Measurements from ENCODE around the gene INO80E.
"Not testable (repeated sequence)": the region's sequence is repeated elsewhere in the genome, so short reads cannot be mapped to it uniquely, and the experiment has no call there.

Gene INO80E

GRCh38 chr16:30016555-30017276 is 20.7 kb downstream of the INO80E start:
- no peaks in the 10 kb centered on the region for H3K9me2 ChIP-seq (replicated peaks; ENCODE audit: low read depth, low read length)
- TF ChIP-seq CTCF (conservative IDR thresholded peaks at IDR 0.05; ENCODE audit: low read length) = no peak
- TF ChIP-seq EZH2phosphoT487 (IDR thresholded peaks at IDR 0.05; ENCODE audit: borderline replicate concordance) = no peak
- H3K4me2 ChIP-seq (ENCODE audit: low read depth, low read length, poor library complexity, severe bottlenecking) = no peak overlapping the region
- H3K36me3 ChIP-seq (ENCODE audit: insufficient read depth, low read length) = no peaks in the 10 kb centered on the region
- H3K4me3 ChIP-seq (ENCODE audit: low read length, poor library complexity, severe bottlenecking) = no peak overlapping the region
- no peak overlapping the region for H2AFZ ChIP-seq (ENCODE audit: low read length)
- no peak overlapping the region for H3K9ac ChIP-seq (ENCODE audit: low read depth, low read length, poor library complexity, severe bottlenecking)
- H3K27me3 ChIP-seq (ENCODE audit: insufficient read depth, low read length, poor library complexity, severe bottlenecking) = no peaks in the 10 kb centered on the region
- no peaks in the 10 kb centered on the region for H3F3A ChIP-seq (ENCODE audit: low read depth)
- no peaks in the 10 kb centered on the region for H3K79me2 ChIP-seq (ENCODE audit: insufficient read depth, low read length)
- H4K20me1 ChIP-seq (ENCODE audit: insufficient read depth, low read length, poor library complexity, severe bottlenecking) = no peaks in the 10 kb centered on the region
- H3K9me3 ChIP-seq (ENCODE audit: insufficient read depth, low read depth, low read length) = no peaks in the 10 kb centered on the region
- peaks cover 4% of the 10 kb centered on the region for H3K4me1 ChIP-seq (ENCODE audit: insufficient read depth, low read length, poor library complexity, severe bottlenecking)

- Histone ChIP-seq H4K20me1 (ENCODE audit: insufficient read depth, low read length, poor library complexity, severe bottlenecking) (no peaks in the 10 kb centered on the region), H3K9me2 (replicated peaks; ENCODE audit: low read depth, low read length) (no peaks in the 10 kb centered on the region), H3K79me2 (ENCODE audit: insufficient read depth, low read length) (no peaks in the 10 kb centered on the region), H3K9me3 (ENCODE audit: insufficient read depth, low read depth, low read length) (no peaks in the 10 kb centered on the region), H3K27me3 (ENCODE audit: insufficient read depth, low read length, poor library complexity, severe bottlenecking) (no peaks in the 10 kb centered on the region), H2AFZ (ENCODE audit: low read length) (no peak overlapping the region), H3K4me2 (ENCODE audit: low read depth, low read length, poor library complexity, severe bottlenecking) (no peak overlapping the region), H3K4me3 (ENCODE audit: low read length, poor library complexity, severe bottlenecking) (no peak overlapping the region), H3K4me1 (ENCODE audit: insufficient read depth, low read length, poor library complexity, severe bottlenecking) (peaks cover 4% of the 10 kb centered on the region), H3K36me3 (ENCODE audit: insufficient read depth, low read length) (no peaks in the 10 kb centered on the region), H3F3A (ENCODE audit: low read depth) (no peaks in the 10 kb centered on the region), H3K9ac (ENCODE audit: low read depth, low read length, poor library complexity, severe bottlenecking) (no peak overlapping the region)
- TF ChIP-seq EZH2phosphoT487 (IDR thresholded peaks at IDR 0.05; ENCODE audit: borderline replicate concordance) = no peak
- TF ChIP-seq CTCF (conservative IDR thresholded peaks at IDR 0.05; ENCODE audit: low read length) = no peak
These were observed 21.2 kb downstream of the INO80E start for GRCh38 chr16:30017277-30017656.

- H3K9me2 ChIP-seq (replicated peaks; ENCODE audit: low read depth, low read length); H3K36me3 ChIP-seq (ENCODE audit: insufficient read depth, low read length); H3K4me1 ChIP-seq (ENCODE audit: insufficient read depth, low read length, poor library complexity, severe bottlenecking); H3K79me2 ChIP-seq (ENCODE audit: insufficient read depth, low read length); H3F3A ChIP-seq (ENCODE audit: low read depth); H3K27me3 ChIP-seq (ENCODE audit: insufficient read depth, low read length, poor library complexity, severe bottlenecking); H3K9ac ChIP-seq (ENCODE audit: low read depth, low read length, poor library complexity, severe bottlenecking); H3K4me2 ChIP-seq (ENCODE audit: low read depth, low read length, poor library complexity, severe bottlenecking); H3K4me3 ChIP-seq (ENCODE audit: low read length, poor library complexity, severe bottlenecking); H4K20me1 ChIP-seq (ENCODE audit: insufficient read depth, low read length, poor library complexity, severe bottlenecking); H3K9me3 ChIP-seq (ENCODE audit: insufficient read depth, low read depth, low read length); H2AFZ ChIP-seq (ENCODE audit: low read length): not testable (repeated sequence)
These were observed 21.9 kb downstream of the INO80E start for GRCh38 chr16:30017937-30018336.

- H3F3A ChIP-seq (ENCODE audit: low read depth) = no peaks in the 10 kb centered on the region
- H3K36me3 ChIP-seq (ENCODE audit: insufficient read depth, low read length) = no peaks in the 10 kb centered on the region
- no peak for TF ChIP-seq CTCF (conservative IDR thresholded peaks at IDR 0.05; ENCODE audit: low read length)
- no peak for TF ChIP-seq EZH2phosphoT487 (IDR thresholded peaks at IDR 0.05; ENCODE audit: borderline replicate concordance)
- H3K4me2 ChIP-seq (ENCODE audit: low read depth, low read length, poor library complexity, severe bottlenecking) = no peak overlapping the region
- H3K4me3 ChIP-seq (ENCODE audit: low read length, poor library complexity, severe bottlenecking) = no peak overlapping the region
- H3K27me3 ChIP-seq (ENCODE audit: insufficient read depth, low read length, poor library complexity, severe bottlenecking) = no peaks in the 10 kb centered on the region
- H3K4me1 ChIP-seq (ENCODE audit: insufficient read depth, low read length, poor library complexity, severe bottlenecking) = peaks cover 4% of the 10 kb centered on the region
- no peaks in the 10 kb centered on the region for H3K9me2 ChIP-seq (replicated peaks; ENCODE audit: low read depth, low read length)
- no peaks in the 10 kb centered on the region for H3K79me2 ChIP-seq (ENCODE audit: insufficient read depth, low read length)
- no peaks in the 10 kb centered on the region for H3K9me3 ChIP-seq (ENCODE audit: insufficient read depth, low read depth, low read length)
- no peak overlapping the region for H2AFZ ChIP-seq (ENCODE audit: low read length)
- H3K9ac ChIP-seq (ENCODE audit: low read depth, low read length, poor library complexity, severe bottlenecking) = no peak overlapping the region
- H4K20me1 ChIP-seq (ENCODE audit: insufficient read depth, low read length, poor library complexity, severe bottlenecking) = no peaks in the 10 kb centered on the region
These were observed 22.7 kb downstream of the INO80E start for GRCh38 chr16:30018731-30019158.

Measured in Loucy (cell line).